Stimulated activated CD4-positive, alpha-beta T cell treated with anti-CD3 and anti-CD28 coated beads, Interleukin-1b, Interleukin-23, amount 100 ng/mL, for 24 hours (primary cell): Measurements from ENCODE around the gene SLC2A4.
A peak's percentile ranks its signal among the peaks of the same experiment; 100 is the strongest.

Experiments
- DNase-seq, 4 experiments: peaks; one replicate each; pipeline ENCODE4 v3.0.0-alpha.2; 2020; ENCODE audit warnings: low read depth in 4 of 4, low spot score in 1 of 4

SLC2A4 gene

DNA sequence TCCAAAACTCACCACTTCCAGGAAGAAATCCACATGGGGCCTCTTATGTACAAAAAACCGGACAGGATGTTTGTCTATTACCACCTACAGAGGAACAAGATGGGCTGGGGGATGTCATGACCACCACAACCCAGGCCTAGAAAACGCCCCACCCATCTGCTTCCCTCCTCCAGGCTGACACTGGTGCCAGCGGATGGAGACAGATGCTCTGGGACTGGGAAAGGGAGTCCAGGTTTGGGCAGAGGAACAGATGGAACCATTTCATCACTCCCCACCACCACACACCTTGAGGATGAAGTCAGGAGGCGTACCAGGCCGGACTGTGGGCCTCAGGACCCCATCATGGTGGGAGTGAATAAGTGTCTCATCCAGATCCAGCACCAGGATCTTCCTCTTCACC is 34.7 kb upstream of the SLC2A4 start:
- DNase-seq: no peak

- DNase-seq: no peak
Observed at GRCh38 chr17:7248796-7249195, 32.7 kb upstream of the SLC2A4 start.

DNA sequence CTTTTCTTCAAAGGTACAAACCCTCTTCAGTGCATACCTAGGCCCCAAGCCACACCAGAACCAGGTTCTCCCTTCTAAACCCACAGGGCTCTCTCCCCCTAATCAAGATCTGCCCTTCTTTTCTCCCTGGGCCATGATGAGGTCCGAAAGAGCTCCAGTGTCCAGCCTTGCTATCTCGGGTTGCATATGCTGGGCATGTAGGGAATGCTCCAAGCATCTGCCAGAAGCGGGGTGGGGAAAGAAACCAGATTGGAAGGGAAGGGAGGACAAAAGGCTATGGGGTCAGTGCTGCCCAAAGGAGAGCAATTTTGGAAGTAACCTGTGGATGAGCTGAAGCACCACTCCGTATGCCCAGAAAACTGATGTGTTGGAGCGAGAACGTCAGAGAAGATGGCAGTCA is 32.3 kb upstream of the SLC2A4 start:
- DNase-seq: no peak

GRCh38 chr17:7249830-7250229 is 31.7 kb upstream of the SLC2A4 start:
- no peak for DNase-seq

DNA sequence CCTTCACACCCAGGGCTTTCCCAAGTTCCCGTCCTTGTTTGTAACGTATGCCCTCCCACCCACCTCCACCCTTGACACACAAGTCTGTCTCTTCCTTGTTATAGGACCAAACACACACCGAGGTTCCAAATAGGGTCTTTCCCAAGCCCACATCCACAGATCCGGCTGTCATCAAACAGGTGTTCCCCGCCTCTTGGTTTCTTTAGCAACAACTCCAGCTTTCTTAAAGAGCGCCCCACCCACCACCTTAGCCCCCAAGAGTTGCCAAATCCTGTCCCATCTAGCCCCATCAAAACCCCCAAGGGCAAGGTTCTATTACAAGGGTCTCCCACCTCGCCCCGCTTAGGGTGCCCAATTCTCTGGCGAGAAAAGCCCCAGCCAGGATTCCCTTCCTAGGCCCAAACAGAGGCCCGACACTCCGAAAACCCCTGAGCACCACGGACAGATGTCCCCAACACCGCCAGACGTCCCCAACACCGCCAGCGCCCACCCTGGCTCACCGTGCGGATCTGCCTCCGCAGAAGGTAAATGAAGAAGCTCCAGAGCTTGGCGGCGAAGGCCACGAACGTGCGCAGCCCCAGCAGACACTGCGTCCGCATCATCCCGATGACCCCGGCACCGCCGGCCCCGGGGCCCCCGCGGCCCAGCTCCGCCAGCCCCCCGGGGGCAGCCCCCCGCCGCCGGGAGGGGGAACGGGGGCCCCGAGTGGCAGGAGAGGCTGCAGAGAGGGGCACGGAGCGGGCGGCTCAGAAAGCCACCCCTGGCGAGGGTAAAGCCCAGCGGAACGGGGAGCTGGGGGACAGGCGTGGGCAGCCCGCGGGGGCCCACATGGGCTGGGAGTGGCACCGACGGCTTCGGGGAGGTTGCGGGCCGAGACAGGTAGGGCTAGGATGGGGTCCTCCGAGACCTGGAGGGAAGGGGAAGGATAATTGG is 30.6 kb upstream of the SLC2A4 start:
- no peak for DNase-seq

DNA sequence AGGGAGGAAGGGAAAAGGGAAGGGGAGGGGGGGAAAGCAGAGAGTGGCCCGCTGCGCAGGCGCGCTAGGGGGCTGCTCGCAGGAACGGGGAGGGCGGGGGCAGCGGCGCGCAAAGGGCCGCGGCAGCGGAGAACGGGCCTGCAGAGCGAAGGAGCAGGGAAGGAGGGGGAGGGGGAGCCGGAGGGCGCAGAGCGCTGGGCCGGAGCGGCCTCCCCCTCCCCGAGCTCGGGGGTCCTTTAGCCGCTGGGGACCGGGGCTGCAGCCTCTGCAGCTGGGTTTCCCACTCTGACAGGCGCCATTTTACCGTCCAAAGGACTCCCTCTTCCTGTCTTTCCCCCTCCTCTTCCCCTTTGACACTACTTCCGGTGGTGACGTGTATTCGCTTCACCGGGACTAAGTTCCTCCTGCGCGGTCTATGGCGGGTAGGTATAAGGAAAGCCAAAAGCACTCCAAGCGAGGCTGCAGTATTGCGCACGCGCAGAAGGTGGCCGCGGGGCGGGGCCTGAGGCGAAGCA is 29.8 kb upstream of the SLC2A4 start, which contains the start of gene CTDNEP1:
Gene CTDNEP1 (minus strand): TSS at position 74 of the 515 bp plus-strand sequence. CDS start 438 bp downstream, outside the sequence.
- peak; percentile 96 to 99 (median 99) for DNase-seq

- peak; percentile 71 to 85 (median 79) for DNase-seq
Observed at GRCh38 chr17:7252176-7253043, 29.1 kb upstream of the SLC2A4 start, which contains the start of gene ELP5. Gene ELP5, plus strand, starts transcription at chr17:7252215. Its CDS starts 336 bp downstream, at chr17:7252551.

DNA sequence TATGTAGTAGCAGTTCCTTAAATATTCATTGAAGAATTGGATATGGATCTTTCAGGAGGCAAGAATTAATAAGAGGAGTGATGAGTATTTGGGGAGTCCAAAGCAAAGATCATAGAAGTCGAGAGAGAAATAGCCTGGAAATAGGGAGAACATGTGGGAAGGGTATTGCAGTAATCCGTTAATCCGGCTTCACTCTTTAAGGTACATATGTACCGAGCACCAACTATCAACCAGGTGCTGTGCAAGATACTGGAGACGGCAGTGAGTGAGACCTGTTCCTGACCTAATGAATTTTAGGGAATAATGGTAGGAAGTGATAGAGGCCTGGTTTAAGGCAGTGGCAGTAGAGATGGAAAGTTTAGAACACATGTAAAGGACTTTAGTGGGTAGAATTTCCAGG is 28.4 kb upstream of the SLC2A4 start:
- no peak for DNase-seq

DNA sequence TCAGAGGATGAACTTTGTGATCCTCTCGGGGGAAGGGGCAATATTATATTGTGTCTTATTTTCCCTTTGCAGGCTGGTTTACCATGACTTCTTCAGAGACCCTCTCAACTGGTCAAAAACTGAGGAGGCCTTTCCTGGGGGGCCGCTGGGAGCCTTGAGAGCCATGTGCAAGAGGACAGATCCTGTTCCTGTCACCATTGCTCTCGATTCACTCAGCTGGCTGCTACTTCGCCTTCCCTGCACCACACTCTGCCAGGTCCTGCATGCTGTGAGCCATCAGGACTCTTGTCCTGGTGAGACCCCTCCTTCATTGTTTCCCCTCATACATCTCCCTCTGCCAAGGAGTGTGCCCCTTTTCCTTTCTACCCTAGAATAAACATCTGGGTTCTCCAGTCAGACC is 27.0 kb upstream of the SLC2A4 start:
- no peak for DNase-seq

DNA sequence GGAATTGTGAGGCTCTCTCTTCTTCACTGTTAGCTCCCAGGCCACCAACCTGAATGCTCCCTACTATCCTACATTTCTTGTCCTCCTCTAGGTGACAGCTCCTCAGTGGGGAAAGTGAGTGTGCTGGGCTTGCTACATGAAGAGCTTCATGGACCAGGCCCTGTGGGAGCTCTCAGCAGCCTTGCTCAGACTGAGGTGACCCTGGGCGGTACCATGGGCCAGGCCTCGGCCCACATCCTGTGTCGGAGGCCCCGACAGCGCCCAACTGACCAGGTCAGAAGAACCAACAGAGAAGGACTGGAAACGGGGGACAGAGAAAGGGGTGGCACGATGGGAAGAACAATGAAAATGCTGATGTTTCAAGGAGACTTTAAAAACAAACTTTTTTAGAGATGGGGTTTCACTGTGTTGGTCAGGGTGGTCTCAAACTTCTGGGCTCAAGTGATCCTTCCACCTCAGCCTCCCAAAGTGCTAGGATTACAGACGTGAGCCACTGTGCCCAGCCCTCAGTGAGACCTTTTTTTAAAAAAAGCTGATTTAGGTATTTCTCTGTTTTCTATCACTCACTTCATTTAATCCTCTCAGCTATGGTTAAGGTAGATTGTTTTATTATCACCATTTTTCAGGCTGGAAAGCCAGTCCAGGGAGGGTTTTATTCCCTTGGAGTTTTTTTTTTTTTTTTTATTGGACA is 24.6 kb upstream of the SLC2A4 start:
- no peak for DNase-seq

- no peak for DNase-seq
Observed at GRCh38 chr17:7258731-7259554, 22.6 kb upstream of the SLC2A4 start.

GRCh38 chr17:7259555-7259889 is 22.0 kb upstream of the SLC2A4 start:
- no peak for DNase-seq

DNA sequence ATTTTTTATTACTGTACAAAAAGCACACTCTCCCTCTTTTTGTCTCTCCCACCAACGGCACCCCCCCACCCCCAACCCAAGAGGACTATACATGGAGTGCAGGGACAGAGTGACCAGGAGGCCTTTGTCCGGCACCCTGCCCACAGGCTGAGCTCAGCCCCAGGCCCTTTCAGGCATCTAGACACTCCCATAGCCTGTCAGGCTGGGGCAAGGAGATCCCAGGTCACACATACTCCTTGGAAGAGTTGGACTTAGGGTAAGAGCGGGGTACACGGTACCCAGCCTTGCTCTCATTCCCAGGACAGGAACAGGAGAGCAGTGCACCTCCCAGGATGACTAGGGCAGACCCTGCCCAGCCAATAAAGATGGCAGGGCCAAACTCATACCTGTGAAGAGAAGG is 21.4 kb upstream of the SLC2A4 start:
- DNase-seq: no peak

DNA sequence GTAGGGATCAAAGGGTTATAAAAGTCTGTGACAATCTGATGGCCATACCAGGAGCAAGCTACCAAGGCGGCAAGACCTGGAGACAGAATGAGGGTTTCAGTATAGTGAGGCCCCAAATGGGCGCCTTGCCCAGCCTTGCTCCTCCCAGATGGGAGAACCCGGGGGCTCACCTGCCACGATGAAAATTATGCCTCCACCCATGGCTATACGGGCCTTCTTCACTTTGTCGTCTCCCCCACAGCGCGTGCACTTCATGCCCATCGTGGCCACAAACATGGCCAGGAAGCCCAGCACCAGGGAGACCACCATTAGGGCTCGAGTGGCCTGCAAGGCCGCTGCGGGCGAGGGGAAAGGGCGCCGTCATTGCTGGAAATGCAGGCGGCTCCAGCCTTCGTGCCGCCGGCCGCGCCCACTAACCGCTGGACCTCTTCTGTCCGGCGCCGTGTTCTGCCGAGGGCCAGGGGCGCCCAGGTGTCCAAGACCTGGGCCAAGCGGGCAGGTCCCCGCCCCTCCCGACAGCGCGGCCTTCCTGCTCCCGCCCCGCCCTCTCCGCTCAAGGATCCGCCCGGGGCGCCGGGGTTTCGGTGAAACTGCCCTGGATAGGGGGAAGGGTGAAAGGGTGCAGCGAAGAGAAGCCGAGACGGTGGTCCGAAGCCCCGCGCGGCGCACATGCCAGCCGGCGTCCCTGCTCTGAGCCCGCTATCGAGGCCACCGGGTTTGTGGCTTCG is 20.7 kb upstream of the SLC2A4 start:
- no peak for DNase-seq

GRCh38 chr17:7261379-7262191 is 19.9 kb upstream of the SLC2A4 start:
- DNase-seq: no peak

GRCh38 chr17:7262192-7262934 is 19.2 kb upstream of the SLC2A4 start, which contains the start of gene CLDN7:
Gene CLDN7, minus strand, starts transcription at chr17:7262478. Its CDS starts 435 bp downstream, at chr17:7262043.
- no peak for DNase-seq

DNA sequence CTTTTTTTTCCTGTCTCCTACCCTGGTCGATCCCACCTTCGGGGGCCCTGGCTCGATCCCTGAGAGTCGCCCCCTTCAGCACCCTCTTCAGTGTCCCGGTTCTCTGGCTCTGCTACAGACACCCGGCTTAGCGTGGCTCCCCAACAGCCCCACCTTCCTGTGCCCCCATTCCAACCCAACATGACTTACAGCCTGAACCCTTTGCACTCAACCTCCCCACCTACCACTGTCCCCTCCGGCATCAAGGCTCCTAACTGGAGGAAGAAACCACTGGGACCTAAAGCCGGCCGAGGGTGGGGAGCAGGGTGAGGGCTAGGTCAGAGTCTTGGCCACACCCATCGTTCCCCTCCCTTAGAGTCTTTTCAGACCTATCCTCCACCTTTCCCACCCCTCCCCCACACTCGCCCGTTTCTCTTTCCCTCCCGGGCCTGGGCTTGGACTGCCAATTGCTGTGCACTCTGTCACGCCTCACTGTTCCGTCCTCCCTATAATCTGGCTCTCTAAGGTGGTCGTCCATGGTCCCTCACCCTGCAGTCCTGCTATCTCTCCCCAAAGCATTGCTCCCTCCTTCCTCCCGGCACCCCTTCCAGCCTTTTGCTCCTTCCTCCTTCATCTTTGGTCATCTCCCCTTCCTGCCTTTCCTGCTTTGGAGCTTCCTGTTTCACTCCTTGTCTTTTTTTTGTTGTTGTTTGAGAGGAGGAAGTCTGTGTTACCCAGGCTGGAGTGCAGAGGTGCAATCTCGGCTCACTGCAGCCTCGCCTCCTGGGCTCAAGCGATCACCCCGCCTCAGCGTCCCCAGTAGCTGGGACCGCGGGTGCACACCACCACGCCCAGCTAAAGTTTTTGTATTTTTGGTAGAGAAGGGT is 18.4 kb upstream of the SLC2A4 start:
- DNase-seq: no peak
